ENCODE data around the gene WARS2.

Gene WARS2

DNA sequence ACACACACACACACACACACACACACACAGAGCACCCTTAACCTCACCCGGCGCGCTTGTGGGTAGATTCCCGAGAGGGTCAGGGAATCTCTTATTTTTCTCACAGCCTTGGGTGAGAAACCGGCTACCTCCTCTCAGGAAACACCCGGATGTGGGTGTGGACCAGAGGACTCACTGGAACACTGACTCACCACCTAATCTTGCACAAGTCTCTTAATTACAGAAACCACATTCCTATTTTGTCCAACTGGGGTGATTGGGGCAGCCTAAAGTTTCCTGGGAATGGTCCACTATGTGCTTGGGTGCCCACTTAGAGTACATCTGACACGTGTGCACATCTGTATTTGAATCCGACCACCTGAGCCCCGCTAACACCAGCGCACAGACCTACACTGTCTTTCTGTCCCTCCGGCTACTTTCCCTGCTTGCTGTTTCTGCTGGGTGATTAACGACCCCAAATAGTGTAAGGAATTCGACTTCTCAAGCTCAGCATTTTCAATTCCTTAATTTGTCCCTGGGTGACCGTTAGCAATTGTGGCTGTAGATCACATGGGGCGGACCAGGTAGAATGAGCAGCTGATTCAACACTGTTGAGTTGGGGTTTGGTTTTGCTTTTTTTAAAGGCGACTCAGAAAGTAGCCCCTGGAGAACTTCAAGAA lies 138.3 kb downstream of the WARS2 start:
- TF ChIP-seq L3MBTL2 (conservative IDR thresholded peaks at IDR 0.05) (no peak), FOXA1 (IDR thresholded peaks at IDR 0.05) (no peak), HDGF (IDR thresholded peaks at IDR 0.05; ENCODE audit: borderline replicate concordance) (no peak), NFRKB (IDR thresholded peaks at IDR 0.05) (no peak), FOXM1 (IDR thresholded peaks at IDR 0.05; ENCODE audit: borderline replicate concordance) (no peak), ARNT (IDR thresholded peaks at IDR 0.05) (no peak), FOXK2 (IDR thresholded peaks at IDR 0.05) (no peak)
- TF ChIP-seq, protein P1, sequence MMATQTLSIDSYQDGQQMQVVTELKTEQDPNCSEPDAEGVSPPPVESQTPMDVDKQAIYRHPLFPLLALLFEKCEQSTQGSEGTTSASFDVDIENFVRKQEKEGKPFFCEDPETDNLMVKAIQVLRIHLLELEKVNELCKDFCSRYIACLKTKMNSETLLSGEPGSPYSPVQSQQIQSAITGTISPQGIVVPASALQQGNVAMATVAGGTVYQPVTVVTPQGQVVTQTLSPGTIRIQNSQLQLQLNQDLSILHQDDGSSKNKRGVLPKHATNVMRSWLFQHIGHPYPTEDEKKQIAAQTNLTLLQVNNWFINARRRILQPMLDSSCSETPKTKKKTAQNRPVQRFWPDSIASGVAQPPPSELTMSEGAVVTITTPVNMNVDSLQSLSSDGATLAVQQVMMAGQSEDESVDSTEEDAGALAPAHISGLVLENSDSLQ (IDR thresholded peaks at IDR 0.05), result no peak
- ChIA-PET CTCF (no interaction called here), POLR2A (no interaction called here)
- no peak for DNase-seq (ENCODE audit: extremely low spot score)

DNA sequence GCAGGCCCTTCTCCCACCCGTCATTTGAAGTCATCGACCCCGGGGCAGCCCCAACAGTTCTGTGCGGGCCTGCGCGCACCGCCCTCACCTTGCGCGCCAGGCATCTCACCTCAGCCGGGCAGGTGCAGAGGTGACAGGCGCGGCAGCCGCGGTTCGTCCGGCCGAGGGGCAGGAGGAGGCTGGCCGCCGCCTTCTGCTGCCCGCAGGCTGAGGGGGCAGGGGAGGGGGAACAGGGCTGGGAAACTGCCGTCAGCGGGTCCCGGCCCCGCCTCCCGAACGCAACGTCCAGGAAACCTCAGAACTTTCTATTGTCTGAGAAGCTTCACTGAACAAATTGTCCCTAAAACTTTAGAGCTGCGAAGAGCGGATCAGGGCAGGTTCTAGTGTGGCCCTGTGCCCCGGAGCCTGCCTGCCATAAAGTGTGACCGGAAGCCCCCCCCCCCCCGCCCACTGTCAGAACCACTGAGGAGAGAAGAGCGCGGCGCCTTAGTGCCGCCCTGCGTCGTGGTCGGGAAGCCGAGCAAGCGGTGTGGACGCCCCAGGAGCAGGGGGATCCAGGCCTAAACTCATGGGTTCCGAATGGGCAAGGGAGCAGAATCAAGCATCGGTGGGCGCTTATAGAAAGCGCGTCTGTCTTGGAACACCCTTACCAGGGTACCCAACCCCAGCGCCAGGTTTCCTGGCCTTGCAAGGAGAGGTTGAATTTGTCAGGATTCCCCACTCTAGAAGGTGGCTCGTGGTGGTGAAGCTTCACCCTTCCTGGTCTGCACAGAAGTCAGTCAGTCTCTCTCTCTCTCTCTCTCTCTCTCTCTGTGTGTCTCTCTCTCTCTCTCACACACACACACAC lies 139.0 kb downstream of the WARS2 start:
- CTCF ChIA-PET, result no interaction called here
- no peak for DNase-seq (ENCODE audit: extremely low spot score)
- TF ChIP-seq ZNF384 (IDR thresholded peaks at IDR 0.05), result no peak
- no peak for TF ChIP-seq FOXM1 (IDR thresholded peaks at IDR 0.05; ENCODE audit: borderline replicate concordance)
- TF ChIP-seq ARNT (IDR thresholded peaks at IDR 0.05), result no peak
- TF ChIP-seq, protein P1 (IDR thresholded peaks at IDR 0.05), result no peak
- TF ChIP-seq HDGF (IDR thresholded peaks at IDR 0.05; ENCODE audit: borderline replicate concordance), result no peak
- no peak for TF ChIP-seq LEF1 (IDR thresholded peaks at IDR 0.05; ENCODE audit: borderline replicate concordance)
- no peak for TF ChIP-seq NFRKB (IDR thresholded peaks at IDR 0.05)
- TF ChIP-seq BHLHE40 (IDR thresholded peaks at IDR 0.05; ENCODE audit: borderline replicate concordance), result no peak
- TF ChIP-seq TARDBP (IDR thresholded peaks at IDR 0.05), result no peak
- no peak for TF ChIP-seq FOXA1 (IDR thresholded peaks at IDR 0.05)
- no peak for TF ChIP-seq SUZ12 (IDR thresholded peaks at IDR 0.05)
- TF ChIP-seq SP1 (IDR thresholded peaks at IDR 0.05), result no peak
- TF ChIP-seq FOXK2 (IDR thresholded peaks at IDR 0.05), result no peak
- no peak for TF ChIP-seq L3MBTL2 (conservative IDR thresholded peaks at IDR 0.05)
- TF ChIP-seq CTBP1 (IDR thresholded peaks at IDR 0.05; ENCODE audit: borderline replicate concordance), result no peak
- no peak for TF ChIP-seq ELF4 (IDR thresholded peaks at IDR 0.05)
- POLR2A ChIA-PET, result no interaction called here

DNA sequence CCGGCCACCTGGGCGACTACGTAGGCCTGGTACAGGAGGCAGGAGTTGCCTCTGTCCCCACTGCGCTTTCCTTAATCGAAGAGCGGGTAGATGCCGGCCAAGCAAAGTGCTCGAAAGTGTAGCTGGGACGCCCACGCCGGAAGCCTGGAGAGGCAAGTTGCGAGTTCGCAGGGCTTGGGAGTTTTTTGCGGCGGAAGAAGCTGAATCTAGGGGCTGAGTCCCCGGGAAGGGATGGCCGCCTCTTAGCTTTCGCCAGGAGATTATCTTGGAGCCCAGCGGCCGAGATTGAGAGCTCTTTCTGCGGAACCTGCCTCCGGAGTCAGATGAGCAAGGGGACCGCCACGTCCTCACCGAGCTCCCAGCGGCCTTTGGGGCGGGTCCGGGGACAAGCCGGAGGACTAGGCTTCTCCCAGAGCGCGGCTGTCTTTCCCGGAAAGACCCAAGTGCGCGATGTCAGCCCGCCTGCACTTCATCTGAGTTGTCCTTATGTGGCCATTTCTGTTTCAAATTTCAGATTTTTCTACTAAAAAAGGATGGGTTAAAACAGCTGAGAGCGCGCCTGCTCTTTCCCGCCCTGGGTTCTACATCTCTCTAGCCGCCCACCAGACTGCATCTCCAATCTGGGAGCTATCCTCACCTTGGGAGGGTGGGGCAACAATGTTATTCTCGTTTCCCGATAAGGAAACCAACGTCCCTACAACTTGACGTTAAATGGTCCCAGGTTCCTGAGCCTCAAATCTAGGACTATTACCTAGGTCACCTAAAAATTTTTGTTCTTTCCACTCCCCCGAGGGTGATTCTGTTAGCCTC lies 139.9 kb downstream of the WARS2 start:
- DNase-seq (ENCODE audit: extremely low spot score), result no peak
- TF ChIP-seq L3MBTL2 (conservative IDR thresholded peaks at IDR 0.05) (no peak), HDGF (IDR thresholded peaks at IDR 0.05; ENCODE audit: borderline replicate concordance) (no peak), SP1 (IDR thresholded peaks at IDR 0.05) (no peak), NFRKB (IDR thresholded peaks at IDR 0.05) (no peak)
- ChIA-PET CTCF (no interaction called here), POLR2A (no interaction called here)

DNA sequence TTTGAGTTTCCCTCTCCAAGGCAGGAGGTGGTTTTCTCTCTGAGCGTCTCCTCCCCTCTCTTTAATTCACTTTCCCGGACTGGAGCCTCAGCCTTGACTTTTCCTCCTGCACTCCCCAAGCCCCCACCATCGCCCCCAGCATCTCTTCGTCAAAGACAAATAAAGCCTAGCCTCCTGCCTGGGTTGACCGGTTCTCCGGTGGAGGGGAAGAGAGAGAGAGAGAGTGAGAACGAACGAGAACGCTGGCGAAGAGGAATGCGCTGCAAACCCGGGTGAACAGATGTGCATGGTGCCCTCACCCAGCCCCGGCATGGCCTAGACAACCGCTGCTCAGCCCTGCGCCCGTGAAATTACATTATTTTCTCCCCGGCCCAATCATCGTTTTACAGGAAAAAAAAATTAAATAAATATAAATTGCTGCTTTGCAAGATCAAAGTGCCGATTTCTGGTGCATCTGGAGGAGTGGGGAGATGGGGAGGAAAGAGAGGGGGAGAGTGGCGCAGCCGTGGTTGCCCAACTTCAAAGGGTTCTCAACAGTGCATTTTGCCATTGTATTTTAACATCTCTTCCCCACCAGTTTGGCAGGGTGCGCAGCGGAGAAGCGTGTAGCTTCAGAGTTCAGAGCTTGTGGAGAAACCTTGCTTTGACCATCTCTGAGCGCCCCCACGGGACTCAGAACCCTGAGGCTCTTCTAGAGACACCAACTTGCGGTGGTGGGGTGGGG lies 140.9 kb downstream of the WARS2 start:
- CTCF ChIA-PET, result no interaction called here
- TF ChIP-seq NFRKB (IDR thresholded peaks at IDR 0.05) (no peak), SUZ12 (IDR thresholded peaks at IDR 0.05) (no peak), CTBP1 (IDR thresholded peaks at IDR 0.05; ENCODE audit: borderline replicate concordance) (no peak), FOXK2 (IDR thresholded peaks at IDR 0.05) (no peak), HDGF (IDR thresholded peaks at IDR 0.05; ENCODE audit: borderline replicate concordance) (no peak), LEF1 (IDR thresholded peaks at IDR 0.05; ENCODE audit: borderline replicate concordance) (no peak), FOXM1 (IDR thresholded peaks at IDR 0.05; ENCODE audit: borderline replicate concordance) (no peak), BHLHE40 (IDR thresholded peaks at IDR 0.05; ENCODE audit: borderline replicate concordance) (no peak), SP1 (IDR thresholded peaks at IDR 0.05) (no peak), FOXA1 (IDR thresholded peaks at IDR 0.05) (no peak), TARDBP (IDR thresholded peaks at IDR 0.05) (no peak), ELF4 (IDR thresholded peaks at IDR 0.05) (no peak), ARNT (IDR thresholded peaks at IDR 0.05) (no peak), ZNF384 (IDR thresholded peaks at IDR 0.05) (no peak)
- TF ChIP-seq, protein P1 (IDR thresholded peaks at IDR 0.05), result no peak
- DNase-seq (ENCODE audit: extremely low spot score), result no peak
- POLR2A ChIA-PET, result no interaction called here

DNA sequence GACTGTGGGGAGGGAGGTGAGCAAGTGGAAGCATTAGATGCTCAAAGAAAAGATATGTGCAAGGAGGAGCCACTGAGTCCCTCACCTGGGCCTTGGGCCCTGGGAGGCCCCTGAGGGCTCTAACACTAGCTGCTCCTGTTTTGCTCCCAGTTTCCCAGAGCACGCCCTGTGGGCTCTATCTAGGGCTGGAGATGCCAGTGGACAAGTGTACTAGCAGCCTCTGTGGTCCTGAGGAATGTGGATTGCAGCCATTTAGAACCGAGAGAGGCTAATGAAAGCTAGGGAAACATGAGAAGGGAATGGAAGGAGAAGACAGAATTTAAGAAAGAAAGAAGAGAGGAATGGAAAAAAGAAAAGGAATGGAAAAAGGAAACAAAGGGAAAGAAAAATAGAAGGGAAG lies 142.3 kb downstream of the WARS2 start:
- TF ChIP-seq SP1 (IDR thresholded peaks at IDR 0.05) (no peak), NFRKB (IDR thresholded peaks at IDR 0.05) (no peak), FOXA1 (IDR thresholded peaks at IDR 0.05) (no peak), SUZ12 (IDR thresholded peaks at IDR 0.05) (no peak)
- TF ChIP-seq, protein P1 (IDR thresholded peaks at IDR 0.05), result no peak
- ChIA-PET CTCF (no interaction called here), POLR2A (no interaction called here)
- DNase-seq (ENCODE audit: extremely low spot score), result no peak

All from HEK293T (cell line).